Measurements from ENCODE around the gene PPP1R26. TPM values are rescaled to one million over a fixed set of nuclear protein-coding genes. Genes with fewer than 3 reads are reported as not detected.
"Not testable (repeated sequence)": the region's sequence is repeated elsewhere in the genome, so short reads cannot be mapped to it uniquely, and the experiment has no call there.

Gene PPP1R26
- polyA plus RNA-seq, 1 experiment, result 6.0 TPM

GRCh38 chr9:135456436-135457104 is 23.0 kb upstream of the PPP1R26 start:
- TF ChIP-seq, protein P1, sequence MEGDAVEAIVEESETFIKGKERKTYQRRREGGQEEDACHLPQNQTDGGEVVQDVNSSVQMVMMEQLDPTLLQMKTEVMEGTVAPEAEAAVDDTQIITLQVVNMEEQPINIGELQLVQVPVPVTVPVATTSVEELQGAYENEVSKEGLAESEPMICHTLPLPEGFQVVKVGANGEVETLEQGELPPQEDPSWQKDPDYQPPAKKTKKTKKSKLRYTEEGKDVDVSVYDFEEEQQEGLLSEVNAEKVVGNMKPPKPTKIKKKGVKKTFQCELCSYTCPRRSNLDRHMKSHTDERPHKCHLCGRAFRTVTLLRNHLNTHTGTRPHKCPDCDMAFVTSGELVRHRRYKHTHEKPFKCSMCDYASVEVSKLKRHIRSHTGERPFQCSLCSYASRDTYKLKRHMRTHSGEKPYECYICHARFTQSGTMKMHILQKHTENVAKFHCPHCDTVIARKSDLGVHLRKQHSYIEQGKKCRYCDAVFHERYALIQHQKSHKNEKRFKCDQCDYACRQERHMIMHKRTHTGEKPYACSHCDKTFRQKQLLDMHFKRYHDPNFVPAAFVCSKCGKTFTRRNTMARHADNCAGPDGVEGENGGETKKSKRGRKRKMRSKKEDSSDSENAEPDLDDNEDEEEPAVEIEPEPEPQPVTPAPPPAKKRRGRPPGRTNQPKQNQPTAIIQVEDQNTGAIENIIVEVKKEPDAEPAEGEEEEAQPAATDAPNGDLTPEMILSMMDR (IDR thresholded peaks at IDR 0.05; ENCODE audit: insufficient read depth, low read depth, low read length), result no peak
- DNase-seq (ENCODE audit: low read depth), result no peak
- Histone ChIP-seq H3K36me3 (ENCODE audit: control insufficient read depth, insufficient read depth, low read length) (no peaks in the 10 kb centered on the region), H3K27me3 (ENCODE audit: control insufficient read depth, insufficient read depth, low read length) (no peaks in the 10 kb centered on the region; the same call in 1 of the 2 replicates), H3K4me3 (ENCODE audit: low read depth, low read length) (no peak overlapping the region)
- CTCF ChIA-PET, result no interaction called here
- POLR2A ChIA-PET, result no interaction called here

DNA sequence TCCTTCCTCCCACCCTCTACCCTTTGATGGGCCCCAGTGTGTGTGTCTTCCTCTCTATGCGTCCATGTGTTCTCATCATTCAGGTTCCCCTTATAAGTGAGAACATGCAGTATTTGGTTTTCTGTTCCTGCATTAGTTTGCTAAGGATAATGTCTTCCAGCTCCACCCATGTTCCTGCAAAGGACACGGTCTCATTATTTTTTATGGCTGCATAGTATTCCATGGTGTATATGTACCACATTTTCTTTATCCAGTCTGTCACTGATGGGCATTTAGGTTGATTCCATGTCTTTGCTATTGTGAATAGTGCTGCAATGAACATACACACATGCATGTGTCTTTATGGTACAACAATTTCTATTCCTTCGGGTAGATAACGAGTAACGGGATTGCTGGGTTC is 21.1 kb upstream of the PPP1R26 start:
- DNase-seq (ENCODE audit: low read depth); POLR2A ChIA-PET; H3K4me3 ChIP-seq (ENCODE audit: low read depth, low read length); H3K27me3 ChIP-seq (ENCODE audit: control insufficient read depth, insufficient read depth, low read length); H3K36me3 ChIP-seq (ENCODE audit: control insufficient read depth, insufficient read depth, low read length); CTCF ChIA-PET: not testable (repeated sequence)

- no peak for DNase-seq (ENCODE audit: low read depth)
- TF ChIP-seq, protein P1 (IDR thresholded peaks at IDR 0.05; ENCODE audit: insufficient read depth, low read depth, low read length), result no peak
- no peaks in the 10 kb centered on the region for H3K36me3 ChIP-seq (ENCODE audit: control insufficient read depth, insufficient read depth, low read length)
- H3K27me3 ChIP-seq (ENCODE audit: control insufficient read depth, insufficient read depth, low read length), result no peaks in the 10 kb centered on the region
- H3K4me3 ChIP-seq (ENCODE audit: low read depth, low read length), result no peak overlapping the region
- ChIA-PET POLR2A (no interaction called here), CTCF (interaction anchor here (2.9 kb wide), 1 partner anchor 49 kb away, joined by 8 read pairs; no protein-coding TSS in a partner anchor)
Observed at GRCh38 chr9:135461936-135462335, 17.6 kb upstream of the PPP1R26 start.

- Histone ChIP-seq H3K36me3 (ENCODE audit: control insufficient read depth, insufficient read depth, low read length) (no peaks in the 10 kb centered on the region), H3K27me3 (ENCODE audit: control insufficient read depth, insufficient read depth, low read length) (no peaks in the 10 kb centered on the region), H3K4me3 (ENCODE audit: low read depth, low read length) (no peak overlapping the region)
- no peak for DNase-seq (ENCODE audit: low read depth)
- ChIA-PET CTCF (interaction anchor here (1.3 to 2.9 kb wide), 2 partner anchors 8 to 50 kb away, joined by 3 to 8 read pairs; no protein-coding TSS in a partner anchor), POLR2A (no interaction called here)
- TF ChIP-seq, protein P1 (IDR thresholded peaks at IDR 0.05; ENCODE audit: insufficient read depth, low read depth, low read length), result no peak
Observed at GRCh38 chr9:135463140-135463539, 16.4 kb upstream of the PPP1R26 start.

GRCh38 chr9:135464181-135464580 is 15.4 kb upstream of the PPP1R26 start:
- DNase-seq (ENCODE audit: low read depth), result no peak
- H3K4me3 ChIP-seq (ENCODE audit: low read depth, low read length), result no peak overlapping the region
- ChIA-PET POLR2A (no interaction called here), CTCF (interaction anchor here (1.3 to 2.9 kb wide), 2 partner anchors 9 to 51 kb away, joined by 3 to 8 read pairs; no protein-coding TSS in a partner anchor)
- TF ChIP-seq, protein P1 (IDR thresholded peaks at IDR 0.05; ENCODE audit: insufficient read depth, low read depth, low read length), result no peak
- no peaks in the 10 kb centered on the region for H3K27me3 ChIP-seq (ENCODE audit: control insufficient read depth, insufficient read depth, low read length)
- H3K36me3 ChIP-seq (ENCODE audit: control insufficient read depth, insufficient read depth, low read length), result no peaks in the 10 kb centered on the region

All from BJ (cell line).